ENCODE data around the gene TPP2.

Gene TPP2

DNA sequence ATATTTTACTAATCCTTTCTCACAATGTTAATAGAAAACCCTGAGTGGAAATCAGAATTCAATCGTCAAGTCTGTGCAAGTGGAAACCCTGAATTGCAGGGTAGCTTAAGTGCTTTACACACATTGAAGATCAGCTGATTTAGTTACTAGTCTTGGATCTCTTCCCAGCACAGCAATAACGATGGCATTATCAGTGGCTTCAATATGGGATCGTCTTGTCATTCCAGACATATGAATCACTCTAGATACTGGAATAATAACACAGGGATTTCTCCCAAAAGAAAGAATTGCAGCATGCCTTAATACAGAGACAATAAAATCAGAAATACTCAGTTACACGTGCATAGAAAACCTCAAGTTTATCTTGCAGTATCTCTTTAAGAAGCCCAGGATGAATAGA, 110.7 kb downstream of the TPP2 start:
- H3K27me3 ChIP-seq (ENCODE audit: control insufficient read depth, low read length), result no peaks in the 10 kb centered on the region
- H3K27ac ChIP-seq (ENCODE audit: low read depth, low read length), result no peak overlapping the region
- H3K4me2 ChIP-seq (ENCODE audit: low read length), result no peak overlapping the region

DNA sequence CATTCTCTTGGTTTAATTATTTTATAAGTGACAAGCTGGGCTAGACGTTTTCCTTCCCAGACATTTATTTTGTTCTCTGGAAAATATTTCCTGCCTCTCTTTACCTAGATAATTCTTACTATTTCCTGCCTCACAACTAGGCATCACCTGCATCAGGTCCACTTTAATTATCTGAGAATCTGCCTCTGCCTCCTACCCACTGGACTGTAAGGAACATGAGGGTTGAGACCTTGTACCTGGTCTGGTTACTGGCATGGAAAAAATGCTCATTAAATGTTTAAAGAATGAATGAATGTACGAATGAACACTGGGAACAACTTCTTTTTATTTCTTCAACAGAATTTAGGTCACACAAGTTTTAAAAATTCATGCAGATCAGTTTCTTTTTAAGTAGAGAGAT, 111.4 kb downstream of the TPP2 start:
- H3K4me1 ChIP-seq (ENCODE audit: control insufficient read depth, low read length), result no peaks in the 10 kb centered on the region
- H3K27ac ChIP-seq (ENCODE audit: low read depth, low read length), result no peak overlapping the region
- H3K79me2 ChIP-seq (ENCODE audit: control insufficient read depth, low read length), result no peaks in the 10 kb centered on the region

More for the DNA sequence above, 110.7 kb downstream of the TPP2 start:
- Histone ChIP-seq H3K79me2 (ENCODE audit: control insufficient read depth, low read length) (no peaks in the 10 kb centered on the region), H4K20me1 (ENCODE audit: control insufficient read depth, insufficient read depth, low read depth, low read length) (no peaks in the 10 kb centered on the region; the same call in 1 of the 2 replicates), H3K9me3 (ENCODE audit: control insufficient read depth, insufficient read depth, low read length) (no peaks in the 10 kb centered on the region), H3K9me2 (replicated peaks; ENCODE audit: control insufficient read depth, low read length) (no peaks in the 10 kb centered on the region), H3F3A (ENCODE audit: control insufficient read depth, insufficient read depth) (no peaks in the 10 kb centered on the region), H3K36me3 (ENCODE audit: control insufficient read depth, low read length) (no peaks in the 10 kb centered on the region), H3K4me1 (ENCODE audit: control insufficient read depth, low read length) (no peaks in the 10 kb centered on the region), H3K4me3 (ENCODE audit: low read length) (no peak overlapping the region)
- no peak for TF ChIP-seq EZH2phosphoT487 (IDR thresholded peaks at IDR 0.05; ENCODE audit: borderline replicate concordance, low read length)
- TF ChIP-seq, protein P1, sequence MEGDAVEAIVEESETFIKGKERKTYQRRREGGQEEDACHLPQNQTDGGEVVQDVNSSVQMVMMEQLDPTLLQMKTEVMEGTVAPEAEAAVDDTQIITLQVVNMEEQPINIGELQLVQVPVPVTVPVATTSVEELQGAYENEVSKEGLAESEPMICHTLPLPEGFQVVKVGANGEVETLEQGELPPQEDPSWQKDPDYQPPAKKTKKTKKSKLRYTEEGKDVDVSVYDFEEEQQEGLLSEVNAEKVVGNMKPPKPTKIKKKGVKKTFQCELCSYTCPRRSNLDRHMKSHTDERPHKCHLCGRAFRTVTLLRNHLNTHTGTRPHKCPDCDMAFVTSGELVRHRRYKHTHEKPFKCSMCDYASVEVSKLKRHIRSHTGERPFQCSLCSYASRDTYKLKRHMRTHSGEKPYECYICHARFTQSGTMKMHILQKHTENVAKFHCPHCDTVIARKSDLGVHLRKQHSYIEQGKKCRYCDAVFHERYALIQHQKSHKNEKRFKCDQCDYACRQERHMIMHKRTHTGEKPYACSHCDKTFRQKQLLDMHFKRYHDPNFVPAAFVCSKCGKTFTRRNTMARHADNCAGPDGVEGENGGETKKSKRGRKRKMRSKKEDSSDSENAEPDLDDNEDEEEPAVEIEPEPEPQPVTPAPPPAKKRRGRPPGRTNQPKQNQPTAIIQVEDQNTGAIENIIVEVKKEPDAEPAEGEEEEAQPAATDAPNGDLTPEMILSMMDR (IDR thresholded peaks at IDR 0.05; ENCODE audit: low read depth, low read length, poor library complexity, severe bottlenecking), result no peak

DNA sequence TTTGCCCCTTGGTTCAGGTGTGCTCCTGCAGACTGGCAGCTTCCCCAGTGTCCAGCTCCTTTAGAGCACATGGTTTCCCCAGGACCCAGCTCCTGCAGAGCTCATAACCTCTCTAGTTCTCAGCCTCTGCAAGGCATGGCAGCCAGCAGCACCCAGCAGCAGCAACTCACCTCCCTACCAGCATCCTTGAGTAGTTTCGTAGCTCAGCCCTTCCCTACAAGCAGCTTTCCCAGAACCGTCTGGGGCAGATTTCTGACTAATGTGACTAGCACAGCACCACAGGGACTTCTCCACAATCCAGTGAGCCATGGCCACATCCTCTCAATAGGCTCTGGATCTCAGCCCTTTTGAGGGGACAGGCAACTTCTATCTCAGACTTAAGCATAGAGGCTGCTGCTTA, 112.2 kb downstream of the TPP2 start:
- H4K20me1 ChIP-seq (ENCODE audit: control insufficient read depth, insufficient read depth, low read depth, low read length), result no peaks in the 10 kb centered on the region; the same call in 1 of the 2 replicates
- TF ChIP-seq, protein P1 (IDR thresholded peaks at IDR 0.05; ENCODE audit: low read depth, low read length, poor library complexity, severe bottlenecking), result no peak
- no peak for TF ChIP-seq EZH2phosphoT487 (IDR thresholded peaks at IDR 0.05; ENCODE audit: borderline replicate concordance, low read length)
- no peaks in the 10 kb centered on the region for H3K4me1 ChIP-seq (ENCODE audit: control insufficient read depth, low read length)
- no peak overlapping the region for H3K4me3 ChIP-seq (ENCODE audit: low read length)
- no peaks in the 10 kb centered on the region for H3K27me3 ChIP-seq (ENCODE audit: control insufficient read depth, low read length)
- H3F3A ChIP-seq (ENCODE audit: control insufficient read depth, insufficient read depth), result no peaks in the 10 kb centered on the region
- H3K9me2 ChIP-seq (replicated peaks; ENCODE audit: control insufficient read depth, low read length), result no peaks in the 10 kb centered on the region
- H3K4me2 ChIP-seq (ENCODE audit: low read length), result no peak overlapping the region
- no peak overlapping the region for H3K27ac ChIP-seq (ENCODE audit: low read depth, low read length)
- H3K36me3 ChIP-seq (ENCODE audit: control insufficient read depth, low read length), result no peaks in the 10 kb centered on the region
- H3K9me3 ChIP-seq (ENCODE audit: control insufficient read depth, insufficient read depth, low read length), result no peaks in the 10 kb centered on the region
- H3K79me2 ChIP-seq (ENCODE audit: control insufficient read depth, low read length), result no peaks in the 10 kb centered on the region

More for the DNA sequence above, 111.4 kb downstream of the TPP2 start:
- no peaks in the 10 kb centered on the region; the same call in 1 of the 2 replicates for H4K20me1 ChIP-seq (ENCODE audit: control insufficient read depth, insufficient read depth, low read depth, low read length)
- H3F3A ChIP-seq (ENCODE audit: control insufficient read depth, insufficient read depth), result no peaks in the 10 kb centered on the region
- no peak for TF ChIP-seq EZH2phosphoT487 (IDR thresholded peaks at IDR 0.05; ENCODE audit: borderline replicate concordance, low read length)
- TF ChIP-seq, protein P1 (IDR thresholded peaks at IDR 0.05; ENCODE audit: low read depth, low read length, poor library complexity, severe bottlenecking), result no peak
- H3K27me3 ChIP-seq (ENCODE audit: control insufficient read depth, low read length), result no peaks in the 10 kb centered on the region
- H3K36me3 ChIP-seq (ENCODE audit: control insufficient read depth, low read length), result no peaks in the 10 kb centered on the region
- no peak overlapping the region for H3K4me2 ChIP-seq (ENCODE audit: low read length)
- no peaks in the 10 kb centered on the region for H3K9me3 ChIP-seq (ENCODE audit: control insufficient read depth, insufficient read depth, low read length)
- no peaks in the 10 kb centered on the region for H3K9me2 ChIP-seq (replicated peaks; ENCODE audit: control insufficient read depth, low read length)
- H3K4me3 ChIP-seq (ENCODE audit: low read length), result no peak overlapping the region

Data from DOHH2 (cell line).